ENCODE results near the gene CDHR2. TPM values are rescaled to one million over a fixed set of nuclear protein-coding genes. Genes with fewer than 3 reads are reported as not detected.

Gene CDHR2
- total and polyA plus RNA-seq, 2 of the 13 experiments (the other 11 are each of a cell fraction or from before 2014, with no cell fraction given) = 17.9 to 20.9 TPM

GRCh38 chr5:176537554-176538229, 11.4 kb upstream of the CDHR2 start (continued):
- TF ChIP-seq FOXK2 (IDR thresholded peaks at IDR 0.05) (peak; percentile 92), TSC22D2 (CRISPR knock-in tag; IDR thresholded peaks at IDR 0.05; ENCODE audit: borderline replicate concordance) (0 out of 2 replicates have a peak, but pooled peaks have one; percentile 8), TGIF2 (CRISPR knock-in tag; IDR thresholded peaks at IDR 0.05) (peak; percentile 11; the same call in 1 of the 2 replicates), KDM2A (CRISPR knock-in tag; IDR thresholded peaks at IDR 0.05; ENCODE audit: borderline replicate concordance, low read depth) (peak; percentile 41; the same call in 1 of the 2 replicates), ZNF564 (CRISPR knock-in tag; IDR thresholded peaks at IDR 0.05) (no peak), NFATC3 (CRISPR knock-in tag; IDR thresholded peaks at IDR 0.05) (peak; percentile 52; the same call in 1 of the 2 replicates), SSRP1 (CRISPR knock-in tag; IDR thresholded peaks at IDR 0.05) (no peak), TBX2 (CRISPR knock-in tag; IDR thresholded peaks at IDR 0.05; ENCODE audit: borderline replicate concordance) (0 out of 2 replicates have a peak, but pooled peaks have one; percentile 40), ZNF546 (CRISPR knock-in tag; conservative IDR thresholded peaks at IDR 0.05) (0 out of 2 replicates have a peak, but pooled peaks have one; percentile 8), ZKSCAN5 (CRISPR knock-in tag; IDR thresholded peaks at IDR 0.05) (no peak), FOXA3 (CRISPR knock-in tag; IDR thresholded peaks at IDR 0.05) (peak; percentile 80), ZNF205 (CRISPR knock-in tag; IDR thresholded peaks at IDR 0.05) (no peak), NONO (IDR thresholded peaks at IDR 0.05) (no peak), NONO (CRISPR knock-in tag; conservative IDR thresholded peaks at IDR 0.05) (peak; percentile 83), HMGXB4 (CRISPR knock-in tag; IDR thresholded peaks at IDR 0.05; ENCODE audit: borderline replicate concordance in 1 of 2, low read depth in 1 of 2) (peak in 1 of 2 experiments; percentile 74; a peak in 1 of 4 replicates), ZNF788 (CRISPR knock-in tag; IDR thresholded peaks at IDR 0.05; ENCODE audit: borderline replicate concordance) (0 out of 2 replicates have a peak, but pooled peaks have one; percentile 29)
- TF ChIP-seq, protein P1, sequence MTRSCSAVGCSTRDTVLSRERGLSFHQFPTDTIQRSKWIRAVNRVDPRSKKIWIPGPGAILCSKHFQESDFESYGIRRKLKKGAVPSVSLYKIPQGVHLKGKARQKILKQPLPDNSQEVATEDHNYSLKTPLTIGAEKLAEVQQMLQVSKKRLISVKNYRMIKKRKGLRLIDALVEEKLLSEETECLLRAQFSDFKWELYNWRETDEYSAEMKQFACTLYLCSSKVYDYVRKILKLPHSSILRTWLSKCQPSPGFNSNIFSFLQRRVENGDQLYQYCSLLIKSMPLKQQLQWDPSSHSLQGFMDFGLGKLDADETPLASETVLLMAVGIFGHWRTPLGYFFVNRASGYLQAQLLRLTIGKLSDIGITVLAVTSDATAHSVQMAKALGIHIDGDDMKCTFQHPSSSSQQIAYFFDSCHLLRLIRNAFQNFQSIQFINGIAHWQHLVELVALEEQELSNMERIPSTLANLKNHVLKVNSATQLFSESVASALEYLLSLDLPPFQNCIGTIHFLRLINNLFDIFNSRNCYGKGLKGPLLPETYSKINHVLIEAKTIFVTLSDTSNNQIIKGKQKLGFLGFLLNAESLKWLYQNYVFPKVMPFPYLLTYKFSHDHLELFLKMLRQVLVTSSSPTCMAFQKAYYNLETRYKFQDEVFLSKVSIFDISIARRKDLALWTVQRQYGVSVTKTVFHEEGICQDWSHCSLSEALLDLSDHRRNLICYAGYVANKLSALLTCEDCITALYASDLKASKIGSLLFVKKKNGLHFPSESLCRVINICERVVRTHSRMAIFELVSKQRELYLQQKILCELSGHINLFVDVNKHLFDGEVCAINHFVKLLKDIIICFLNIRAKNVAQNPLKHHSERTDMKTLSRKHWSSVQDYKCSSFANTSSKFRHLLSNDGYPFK (CRISPR knock-in tag; IDR thresholded peaks at IDR 0.05; ENCODE audit: borderline replicate concordance) = peak; percentile 53; the same call in 1 of the 2 replicates
- TF ChIP-seq, protein P2, sequence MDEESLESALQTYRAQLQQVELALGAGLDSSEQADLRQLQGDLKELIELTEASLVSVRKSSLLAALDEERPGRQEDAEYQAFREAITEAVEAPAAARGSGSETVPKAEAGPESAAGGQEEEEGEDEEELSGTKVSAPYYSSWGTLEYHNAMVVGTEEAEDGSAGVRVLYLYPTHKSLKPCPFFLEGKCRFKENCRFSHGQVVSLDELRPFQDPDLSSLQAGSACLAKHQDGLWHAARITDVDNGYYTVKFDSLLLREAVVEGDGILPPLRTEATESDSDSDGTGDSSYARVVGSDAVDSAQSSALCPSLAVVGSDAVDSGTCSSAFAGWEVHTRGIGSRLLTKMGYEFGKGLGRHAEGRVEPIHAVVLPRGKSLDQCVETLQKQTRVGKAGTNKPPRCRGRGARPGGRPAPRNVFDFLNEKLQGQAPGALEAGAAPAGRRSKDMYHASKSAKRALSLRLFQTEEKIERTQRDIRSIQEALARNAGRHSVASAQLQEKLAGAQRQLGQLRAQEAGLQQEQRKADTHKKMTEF (CRISPR knock-in tag; IDR thresholded peaks at IDR 0.05) = peak; percentile 42; the same call in 1 of the 2 replicates
- TF ChIP-seq, protein P3, sequence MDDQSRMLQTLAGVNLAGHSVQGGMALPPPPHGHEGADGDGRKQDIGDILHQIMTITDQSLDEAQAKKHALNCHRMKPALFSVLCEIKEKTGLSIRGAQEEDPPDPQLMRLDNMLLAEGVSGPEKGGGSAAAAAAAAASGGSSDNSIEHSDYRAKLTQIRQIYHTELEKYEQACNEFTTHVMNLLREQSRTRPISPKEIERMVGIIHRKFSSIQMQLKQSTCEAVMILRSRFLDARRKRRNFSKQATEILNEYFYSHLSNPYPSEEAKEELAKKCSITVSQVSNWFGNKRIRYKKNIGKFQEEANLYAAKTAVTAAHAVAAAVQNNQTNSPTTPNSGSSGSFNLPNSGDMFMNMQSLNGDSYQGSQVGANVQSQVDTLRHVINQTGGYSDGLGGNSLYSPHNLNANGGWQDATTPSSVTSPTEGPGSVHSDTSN (CRISPR knock-in tag; IDR thresholded peaks at IDR 0.05; ENCODE audit: borderline replicate concordance) = no peak
- TF ChIP-seq, protein P4, sequence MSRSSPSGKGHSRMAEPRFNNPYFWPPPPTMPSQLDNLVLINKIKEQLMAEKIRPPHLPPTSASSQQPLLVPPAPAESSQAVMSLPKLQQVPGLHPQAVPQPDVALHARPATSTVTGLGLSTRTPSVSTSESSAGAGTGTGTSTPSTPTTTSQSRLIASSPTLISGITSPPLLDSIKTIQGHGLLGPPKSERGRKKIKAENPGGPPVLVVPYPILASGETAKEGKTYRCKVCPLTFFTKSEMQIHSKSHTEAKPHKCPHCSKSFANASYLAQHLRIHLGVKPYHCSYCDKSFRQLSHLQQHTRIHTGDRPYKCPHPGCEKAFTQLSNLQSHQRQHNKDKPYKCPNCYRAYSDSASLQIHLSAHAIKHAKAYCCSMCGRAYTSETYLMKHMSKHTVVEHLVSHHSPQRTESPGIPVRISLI (CRISPR knock-in tag; IDR thresholded peaks at IDR 0.05; ENCODE audit: borderline replicate concordance) = peak; percentile 10

Measured in HepG2 (cell line).